ENCODE results near the gene LTBP1.

LTBP1 gene

DNA sequence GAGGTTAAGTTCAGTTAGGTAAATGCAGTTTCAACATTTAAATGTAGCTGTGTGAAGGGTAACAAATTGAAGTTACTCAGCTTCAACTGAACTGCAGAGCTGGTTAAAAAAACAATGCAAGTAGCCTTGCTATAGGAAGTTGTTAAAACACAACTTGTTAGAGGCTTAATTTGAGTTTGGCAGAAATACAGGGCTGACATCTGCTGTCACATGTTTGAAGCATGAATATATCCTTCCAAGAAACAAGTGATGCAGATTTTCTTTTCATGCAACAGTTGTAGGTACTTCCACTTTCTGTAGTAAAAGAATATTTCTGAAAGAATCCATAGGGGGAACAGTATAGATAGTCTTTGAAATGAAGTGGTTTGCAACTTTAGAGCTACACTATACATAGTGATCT is 321.0 kb downstream of the LTBP1 start:
- no peak for DNase-seq (ENCODE audit: low read depth in 2 of 2)

DNA sequence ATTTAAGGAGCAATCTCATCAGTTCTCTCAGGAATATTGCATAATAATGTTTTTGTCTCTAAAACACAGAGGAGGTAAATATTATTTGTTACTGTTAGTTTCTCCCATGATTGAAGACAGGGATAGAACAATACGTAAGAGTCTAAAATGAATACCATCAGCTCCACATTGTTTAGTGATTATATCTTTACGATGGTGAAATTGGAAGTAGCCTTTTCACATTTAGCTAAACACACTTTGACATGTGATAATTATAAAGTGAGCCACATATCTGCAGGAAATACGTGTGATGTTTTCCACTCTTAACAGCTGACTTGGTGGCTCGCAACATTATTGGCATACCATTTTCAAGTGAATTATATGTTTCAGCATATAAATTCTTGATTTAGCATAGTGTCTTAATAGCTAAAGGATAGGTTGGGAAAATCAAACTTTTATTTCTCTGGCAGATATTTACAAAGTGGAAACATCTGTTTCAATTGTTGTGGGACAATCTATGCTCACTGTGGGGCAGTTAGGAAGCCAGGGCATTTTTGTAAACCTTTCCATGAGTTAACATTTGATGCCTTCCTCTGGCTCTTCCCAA is 321.6 kb downstream of the LTBP1 start:
- DNase-seq (ENCODE audit: low read depth in 2 of 2) = no peak

DNA sequence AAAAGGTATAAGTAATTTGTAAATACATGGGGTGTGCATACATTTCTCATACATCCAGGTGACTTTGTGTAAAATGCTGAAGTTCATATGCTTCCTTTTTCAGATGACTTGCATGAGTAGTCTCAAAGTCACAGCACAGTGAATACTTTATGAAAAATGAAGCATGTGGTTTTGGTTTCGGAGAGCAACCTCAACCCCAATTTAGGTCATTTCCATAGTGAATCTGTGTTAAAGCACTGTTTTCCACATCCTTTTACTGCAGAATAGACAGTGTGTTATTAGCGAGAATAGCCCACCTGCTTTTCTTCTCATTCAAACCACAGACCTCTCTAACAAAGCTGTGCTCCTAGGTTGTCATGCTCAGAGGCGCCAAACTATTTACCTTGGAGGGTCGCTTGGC is 325.2 kb downstream of the LTBP1 start:
- DNase-seq (ENCODE audit: low read depth in 2 of 2) = no peak

GRCh38 chr2:33273479-33273878 is 326.7 kb downstream of the LTBP1 start:
- no peak for DNase-seq (ENCODE audit: low read depth in 2 of 2)

- no peak for DNase-seq (ENCODE audit: low read depth in 2 of 2)
These were observed 327.8 kb downstream of the LTBP1 start for GRCh38 chr2:33274524-33274923.

GRCh38 chr2:33275689-33276444 is 329.1 kb downstream of the LTBP1 start:
- peak; percentile 3 for DNase-seq (ENCODE audit: low read depth in 2 of 2)

GRCh38 chr2:33277002-33277426 is 330.3 kb downstream of the LTBP1 start:
- DNase-seq (ENCODE audit: low read depth in 2 of 2) = no peak

- no peak for DNase-seq (ENCODE audit: low read depth in 2 of 2)
These were observed 331.6 kb downstream of the LTBP1 start for GRCh38 chr2:33278245-33278943.

DNA sequence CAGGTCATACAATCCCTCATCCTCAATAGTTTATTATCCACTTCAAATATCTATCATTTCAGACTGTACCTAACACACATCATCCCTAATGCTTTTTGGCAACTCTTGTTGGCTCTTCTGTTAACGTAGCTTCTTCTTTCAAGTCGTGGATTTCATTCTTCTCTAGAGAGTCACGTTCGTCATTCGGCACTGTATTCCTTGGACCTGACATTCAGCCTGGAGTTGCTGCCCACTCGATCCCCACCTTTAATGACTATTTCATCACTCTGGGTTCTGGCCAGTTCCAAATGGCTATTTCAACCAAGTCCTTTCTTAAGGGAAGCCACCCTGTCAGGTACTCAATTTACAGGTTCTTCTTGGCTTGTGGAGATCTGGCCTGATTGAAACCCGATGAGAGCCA is 337.5 kb downstream of the LTBP1 start:
- DNase-seq (ENCODE audit: low read depth in 2 of 2) = no peak

DNA sequence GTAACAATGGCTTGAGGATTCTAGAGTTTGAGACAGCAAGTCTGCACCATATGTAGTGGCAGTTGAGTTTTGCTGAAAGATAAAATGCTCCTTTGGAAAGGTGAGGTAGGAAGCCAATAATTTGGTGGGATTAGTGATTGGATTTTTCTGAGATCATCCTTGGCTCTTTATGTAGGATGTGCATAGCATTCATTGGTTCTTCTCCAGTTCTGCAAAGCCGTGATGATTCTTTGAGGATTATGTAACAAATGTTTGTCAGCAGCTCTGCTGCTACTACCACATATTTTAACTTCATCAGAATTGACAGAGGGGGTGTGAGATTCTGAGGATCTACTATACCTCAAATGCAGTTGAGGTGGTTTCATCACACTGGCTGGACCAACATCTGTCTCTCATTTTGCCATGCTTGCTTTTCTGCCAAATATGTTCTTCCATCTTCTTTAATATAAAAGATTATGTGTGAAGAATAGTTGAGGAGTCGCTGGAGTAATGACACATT is 340.8 kb downstream of the LTBP1 start:
- DNase-seq (ENCODE audit: low read depth in 2 of 2) = no peak

DNA sequence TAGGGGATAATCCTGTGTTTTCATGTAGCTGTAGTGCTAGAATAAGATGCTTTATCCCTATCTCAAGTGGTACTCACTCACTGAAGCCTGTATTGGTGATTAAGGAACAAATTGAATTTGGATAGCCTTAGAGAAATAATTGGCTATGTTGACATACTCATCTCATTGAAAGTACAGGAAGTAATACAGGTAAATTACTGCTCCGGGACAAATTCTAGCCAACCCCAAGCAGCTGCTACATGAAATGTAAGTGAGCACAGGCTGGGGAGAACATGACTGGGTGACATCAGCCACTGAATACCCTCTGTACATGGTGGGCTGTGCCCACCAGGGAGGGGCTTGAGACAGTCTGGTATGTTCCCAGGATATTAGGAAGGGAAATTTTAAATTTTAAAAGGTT is 341.3 kb downstream of the LTBP1 start:
- no peak for DNase-seq (ENCODE audit: low read depth in 2 of 2)

GRCh38 chr2:33289961-33290360 is 343.2 kb downstream of the LTBP1 start:
- DNase-seq (ENCODE audit: low read depth in 2 of 2) = no peak

DNA sequence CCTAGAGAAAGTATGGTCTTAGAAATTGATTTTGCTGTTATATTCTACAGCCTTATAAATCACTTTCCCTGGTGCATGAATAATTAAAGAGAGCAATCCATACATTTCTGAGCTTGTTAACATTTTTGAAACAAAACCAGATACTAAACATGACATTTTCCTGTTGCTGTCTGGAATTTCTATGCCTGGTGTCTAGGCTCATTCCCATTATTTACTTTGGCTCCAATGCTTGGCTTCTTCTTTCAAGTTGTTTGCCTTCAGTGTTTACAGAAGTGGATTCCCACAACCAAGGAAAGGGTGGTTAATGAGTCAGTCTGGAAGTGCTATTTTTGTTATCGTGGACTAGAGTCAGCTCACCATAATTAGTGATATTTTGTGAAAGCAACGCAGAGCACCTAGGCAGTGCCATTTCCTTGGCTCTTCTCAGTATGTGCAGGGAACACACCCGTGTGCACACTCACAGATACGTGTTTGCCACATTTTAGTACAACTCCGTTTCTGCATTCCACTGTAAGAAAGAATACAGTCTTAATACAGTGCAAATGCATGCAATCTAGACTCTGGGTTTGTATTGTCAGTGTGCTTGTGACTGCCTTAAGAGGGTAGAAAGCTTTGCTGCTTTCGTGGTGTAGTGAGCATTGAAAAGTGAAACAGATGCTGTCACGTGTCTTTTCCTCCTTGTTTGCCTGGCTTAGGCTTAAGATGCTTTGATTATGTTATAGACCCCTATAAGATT is 344.7 kb downstream of the LTBP1 start:
- DNase-seq (ENCODE audit: low read depth in 2 of 2) = no peak

DNA sequence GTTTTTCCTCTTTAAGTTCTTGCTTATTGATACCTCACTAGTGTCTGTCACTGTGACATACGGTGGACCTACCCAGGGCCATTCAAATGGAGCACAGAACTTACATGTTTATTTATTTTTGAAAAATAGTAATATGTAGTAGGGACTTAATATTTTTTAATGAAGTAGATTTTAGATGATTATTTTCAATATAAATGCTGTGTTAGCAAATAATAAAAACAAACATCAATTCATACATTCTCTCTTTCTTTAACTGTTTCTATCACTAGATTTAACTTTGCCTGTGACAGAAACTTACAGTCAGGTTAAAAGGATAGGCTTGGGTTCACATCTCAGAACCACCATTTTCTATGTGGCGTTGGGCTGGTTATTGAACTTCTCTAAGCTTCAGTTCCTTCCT is 345.3 kb downstream of the LTBP1 start:
- no peak for DNase-seq (ENCODE audit: low read depth in 2 of 2)

- no peak for DNase-seq (ENCODE audit: low read depth in 2 of 2)
These were observed 346.3 kb downstream of the LTBP1 start for GRCh38 chr2:33292981-33293595.

- DNase-seq (ENCODE audit: low read depth in 2 of 2) = no peak
These were observed 351.5 kb downstream of the LTBP1 start for GRCh38 chr2:33298233-33298632.

DNA sequence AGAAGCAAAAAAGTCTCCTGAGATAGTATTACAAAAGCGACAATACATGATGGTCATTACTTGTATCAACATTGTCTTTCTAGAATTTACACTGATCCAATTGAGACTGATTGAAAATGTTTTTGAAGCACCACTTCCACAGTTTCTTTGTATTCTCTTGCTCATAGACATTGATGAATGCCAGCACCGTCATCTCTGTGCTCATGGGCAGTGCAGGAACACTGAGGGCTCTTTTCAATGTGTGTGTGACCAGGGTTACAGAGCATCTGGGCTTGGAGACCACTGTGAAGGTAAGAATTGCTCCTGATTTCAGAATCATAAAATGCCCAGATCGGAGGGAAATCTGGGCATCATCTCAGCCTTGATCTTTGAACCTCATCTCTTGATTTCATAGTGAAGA is 354.6 kb downstream of the LTBP1 start:
- no peak for DNase-seq (ENCODE audit: low read depth in 2 of 2)

GRCh38 chr2:33302348-33302747 is 355.6 kb downstream of the LTBP1 start:
- no peak for DNase-seq (ENCODE audit: low read depth in 2 of 2)

- no peak for DNase-seq (ENCODE audit: low read depth in 2 of 2)
These were observed 357.5 kb downstream of the LTBP1 start for GRCh38 chr2:33304032-33304864.

DNA sequence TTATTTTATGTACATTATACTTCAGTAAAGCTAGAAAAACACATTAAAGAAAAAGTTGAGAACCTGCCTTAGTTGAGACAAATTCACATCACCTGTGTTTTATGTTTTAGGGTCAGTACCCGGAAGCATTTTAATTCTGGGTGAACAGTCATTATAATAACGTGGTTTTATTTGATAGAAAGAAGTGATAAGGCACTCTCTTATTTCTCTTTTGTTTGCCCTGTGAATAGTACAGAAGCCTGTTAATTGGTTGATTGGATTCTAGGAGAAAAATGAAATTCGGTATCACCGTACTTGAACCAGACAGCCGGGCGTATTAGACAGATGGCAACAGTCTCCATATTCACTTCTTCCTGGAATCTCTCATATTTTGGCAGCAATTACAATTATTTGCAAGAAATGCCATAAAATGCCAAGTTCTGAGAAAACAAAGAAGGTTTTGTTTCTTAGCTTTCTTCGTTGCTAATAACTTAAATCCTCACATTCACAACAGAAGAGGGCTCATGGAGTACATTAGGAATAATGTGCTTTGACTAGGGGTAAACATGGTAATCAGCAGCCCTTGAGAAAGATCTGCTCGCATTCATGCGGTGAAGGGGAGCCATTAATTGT is 361.0 kb downstream of the LTBP1 start:
- no peak for DNase-seq (ENCODE audit: low read depth in 2 of 2)
